ENCODE results near the gene FHL3.

- TF ChIP-seq CTCF (IDR thresholded peaks at IDR 0.05) (no peak), POLR2A (IDR thresholded peaks at IDR 0.05) (no peak)
Observed at GRCh38 chr1:38053416-38054091, 48.2 kb upstream of the FHL3 start.

All from body of pancreas (tissue), 4 donors.